ENCODE measurements around the gene ZNF217. TPM values are rescaled to one million over a fixed set of nuclear protein-coding genes. Genes with fewer than 3 reads are reported as not detected.

The ZNF217 gene
- total and polyA plus RNA-seq, 9 of the 15 experiments (the other 6 are each of a cell fraction or from before 2014, with no cell fraction given): 3.0 to 41.8 (median 16.8) TPM

GRCh38 chr20:53609491-53610445, 16.1 kb upstream of the ZNF217 start (continued):
- no peak for TF ChIP-seq PBX2 (CRISPR knock-in tag; IDR thresholded peaks at IDR 0.05; ENCODE audit: low read depth)
- TF ChIP-seq PBX2 (tag; conservative IDR thresholded peaks at IDR 0.05; ENCODE audit: low read depth): no peak
- 0 out of 2 replicates have a peak, but pooled peaks have one; percentile 19 for TF ChIP-seq CREM (IDR thresholded peaks at IDR 0.05; ENCODE audit: low read depth)
- peak; percentile 26; the same call in 1 of the 2 replicates for TF ChIP-seq ARID1B (IDR thresholded peaks at IDR 0.05)
- no peak for TF ChIP-seq ZNF133 (CRISPR knock-in tag; IDR thresholded peaks at IDR 0.05)
- no peak for TF ChIP-seq GABPB2 (CRISPR knock-in tag; conservative IDR thresholded peaks at IDR 0.05)
- TF ChIP-seq EHMT2 (IDR thresholded peaks at IDR 0.05): no peak
- TF ChIP-seq CBFA2T3 (IDR thresholded peaks at IDR 0.05): 0 out of 2 replicates have a peak, but pooled peaks have one; percentile 21
- TF ChIP-seq MXI1 (IDR thresholded peaks at IDR 0.05; ENCODE audit: low read depth, low read length): no peak
- no peak for TF ChIP-seq ZHX1 (conservative IDR thresholded peaks at IDR 0.05; ENCODE audit: low read length)
- no peak for TF ChIP-seq HBP1 (CRISPR knock-in tag; IDR thresholded peaks at IDR 0.05)
- no peak for TF ChIP-seq NFXL1 (CRISPR knock-in tag; IDR thresholded peaks at IDR 0.05)
- no peak for TF ChIP-seq SPI1 (IDR thresholded peaks at IDR 0.05; ENCODE audit: borderline replicate concordance, low read depth, low read length)
- TF ChIP-seq TAF9B (IDR thresholded peaks at IDR 0.05; ENCODE audit: partially characterized antibody): peak; percentile 10
- no peak for TF ChIP-seq POLR2AphosphoS5 (IDR thresholded peaks at IDR 0.05; ENCODE audit: control insufficient read depth, insufficient read depth, low read depth, low read length)
- TF ChIP-seq ETS2 (tag; IDR thresholded peaks at IDR 0.05; ENCODE audit: borderline replicate concordance, poor library complexity, severe bottlenecking): no peak
- TF ChIP-seq NR1H2 (CRISPR knock-in tag; IDR thresholded peaks at IDR 0.05): no peak
- TF ChIP-seq ZNF551 (CRISPR knock-in tag; IDR thresholded peaks at IDR 0.05): no peak
- no peak for TF ChIP-seq CTCF (IDR thresholded peaks at IDR 0.05 in 2 of 3, conservative IDR thresholded peaks at IDR 0.05 in 1 of 3; ENCODE audit: insufficient read depth in 2 of 3, low read depth in 1 of 3, low read length in 3 of 3)
- no peak for TF ChIP-seq HLTF (IDR thresholded peaks at IDR 0.05)
